GM12891 (cell line): ENCODE data around the gene IWS1.

Source experiments
- DNase-seq: peaks from one replicate; pipeline ENCODE4 v3.0.0; 2011; ENCODE audit warnings: low spot score; ENCODE audit not compliant: insufficient read length
- FAIRE-seq: peaks from 2 replicates; lab custom pipeline; 2011; peaks lifted over from hg19 to GRCh38; lab: Jason Lieb, UNC
- PAX5 ChIP-seq: IDR thresholded peaks from 2 replicates; pipeline ENCODE4 v1.6.1; 2011; ENCODE audit warnings: low read length, moderate library complexity, mild to moderate bottlenecking; ENCODE audit not compliant: insufficient read depth, severe bottlenecking
- POLR2A ChIP-seq: IDR thresholded peaks from 2 replicates; pipeline ENCODE4 v1.6.1; 2011; ENCODE audit warnings: low read depth, low read length, control low read depth
- POLR2AphosphoS5 ChIP-seq: IDR thresholded peaks from 2 replicates; pipeline ENCODE4 v1.6.1; 2011; ENCODE audit warnings: low read depth, low read length, control low read depth
- POU2F2 ChIP-seq: IDR thresholded peaks from 2 replicates; pipeline ENCODE4 v1.6.1; 2011; ENCODE audit warnings: low read depth, mild to moderate bottlenecking, control low read depth, low read length, moderate library complexity
- SPI1 ChIP-seq: IDR thresholded peaks from 2 replicates; pipeline ENCODE4 v1.6.1; 2011; ENCODE audit warnings: low read depth, low read length, control low read depth
- TAF1 ChIP-seq: IDR thresholded peaks from 2 replicates; pipeline ENCODE4 v1.6.1; 2011; ENCODE audit warnings: low read depth, low read length, control low read depth

IWS1 gene

GRCh38 chr2:127479866-127480743 lies 46.2 kb downstream of the IWS1 start:
- no peak for FAIRE-seq
- no peak for TF ChIP-seq TAF1
- no peak for TF ChIP-seq SPI1
- no peak for DNase-seq

GRCh38 chr2:127479219-127479825 lies 47.0 kb downstream of the IWS1 start:
- TF ChIP-seq TAF1 (no peak), POLR2A (no peak), POU2F2 (no peak), PAX5 (no peak), SPI1 (no peak), POLR2AphosphoS5 (no peak)
- peak; percentile 50 for FAIRE-seq
- DNase-seq, result peak; percentile 22

- DNase-seq, result no peak
- TF ChIP-seq PAX5 (no peak), POU2F2 (no peak), POLR2AphosphoS5 (no peak), SPI1 (no peak), POLR2A (no peak), TAF1 (no peak)
- FAIRE-seq, result no peak
These were observed 50.5 kb downstream of the IWS1 start for GRCh38 chr2:127475788-127476187.

GRCh38 chr2:127472268-127472667 lies 54.0 kb downstream of the IWS1 start:
- FAIRE-seq (no peak), DNase-seq (no peak)
- TF ChIP-seq POU2F2 (no peak), PAX5 (no peak), POLR2A (no peak), SPI1 (no peak), POLR2AphosphoS5 (no peak), TAF1 (no peak)

GRCh38 chr2:127471286-127471988 lies 54.9 kb downstream of the IWS1 start:
- DNase-seq (no peak), FAIRE-seq (no peak)
- TF ChIP-seq PAX5 (no peak), SPI1 (no peak), POLR2AphosphoS5 (no peak), POLR2A (no peak), TAF1 (no peak), POU2F2 (no peak)

GRCh38 chr2:127469974-127470373 lies 56.3 kb downstream of the IWS1 start:
- FAIRE-seq (no peak), DNase-seq (no peak)
- TF ChIP-seq POU2F2 (no peak), POLR2AphosphoS5 (no peak), POLR2A (no peak), SPI1 (no peak), TAF1 (no peak)

- no peak for TF ChIP-seq PAX5
- TF ChIP-seq SPI1, result no peak
- no peak for TF ChIP-seq POLR2AphosphoS5
- TF ChIP-seq POLR2A, result no peak
- no peak for TF ChIP-seq POU2F2
- TF ChIP-seq TAF1, result no peak
- no peak for DNase-seq
- no peak for FAIRE-seq
These were observed 57.2 kb downstream of the IWS1 start for GRCh38 chr2:127469051-127469450.

GRCh38 chr2:127465258-127465657 lies 61.0 kb downstream of the IWS1 start:
- FAIRE-seq (peak; percentile 23), DNase-seq (no peak)
- no peak for TF ChIP-seq POLR2AphosphoS5
- TF ChIP-seq SPI1, result no peak
- TF ChIP-seq POU2F2, result no peak
- no peak for TF ChIP-seq TAF1
- TF ChIP-seq POLR2A, result no peak
- TF ChIP-seq PAX5, result no peak

GRCh38 chr2:127464470-127465257 lies 61.6 kb downstream of the IWS1 start:
- FAIRE-seq (no peak), DNase-seq (no peak)
- no peak for TF ChIP-seq TAF1
- no peak for TF ChIP-seq POLR2A
- no peak for TF ChIP-seq POU2F2
- no peak for TF ChIP-seq SPI1
- TF ChIP-seq POLR2AphosphoS5, result no peak
- TF ChIP-seq PAX5, result no peak
